HUES64 (cell line): ENCODE results near the gene GATA1.
"Not testable (repeated sequence)": the region's sequence is repeated elsewhere in the genome, so short reads cannot be mapped to it uniquely, and the experiment has no call there.

ENCODE experiments used
- H3K27ac ChIP-seq: 2 replicates; pipeline ENCODE4 v1.7.0; 2013; ENCODE audit warnings: low read depth, low read length, inconsistent platforms
- H3K27me3 ChIP-seq: 2 replicates; pipeline ENCODE4 v1.6.1; 2013; ENCODE audit warnings: mild to moderate bottlenecking, low read length; ENCODE audit not compliant: insufficient read depth
- H3K36me3 ChIP-seq: 2 replicates; pipeline ENCODE4 v1.6.1; 2013; ENCODE audit warnings: mild to moderate bottlenecking, low read length; ENCODE audit not compliant: insufficient read depth
- H3K4me1 ChIP-seq: 2 replicates; pipeline ENCODE4 v1.6.1; 2013; ENCODE audit warnings: mild to moderate bottlenecking, low read length, moderate library complexity; ENCODE audit not compliant: insufficient read depth
- H3K4me3 ChIP-seq: 2 replicates; pipeline ENCODE4 v1.5.1; 2013; ENCODE audit warnings: mild to moderate bottlenecking, low read length, moderate library complexity
- H3K9ac ChIP-seq: 2 replicates; pipeline ENCODE4 v1.6.1; 2013; ENCODE audit warnings: mild to moderate bottlenecking, low read depth, low read length
- H3K9me3 ChIP-seq: 2 replicates; pipeline ENCODE4 v1.6.1; 2013; ENCODE audit warnings: low read depth, low read length; ENCODE audit not compliant: insufficient read depth
- whole genome bisulfite sequencing: fragments of 150-250, 120-280 bp; methylation state at CpG from one replicate; pipeline ENCODE4 v1.1.7; 2013; ENCODE audit warnings: missing lambda C conversion rate; 5-methylcytosine and 5-hydroxymethylcytosine counted together

Gene GATA1

GRCh38 chrX:48816014-48816810, 29.8 kb downstream of the GATA1 start:
- no peaks in the 10 kb centered on the region for H3K9me3 ChIP-seq
- no peak overlapping the region for H3K4me3 ChIP-seq
- no peaks in the 10 kb centered on the region for H3K27me3 ChIP-seq

GRCh38 chrX:48818098-48818497, 31.7 kb downstream of the GATA1 start:
- Histone ChIP-seq H3K4me1 (no peaks in the 10 kb centered on the region), H3K9ac (no peak overlapping the region), H3K27ac (no peak overlapping the region), H3K9me3 (no peaks in the 10 kb centered on the region), H3K27me3 (no peaks in the 10 kb centered on the region), H3K36me3 (peaks cover 24% of the 10 kb centered on the region), H3K4me3 (no peak overlapping the region)
- 95% methylated on average over 16 of the region's 16 CpGs for WGBS

More at GRCh38 chrX:48816014-48816810, 29.8 kb downstream of the GATA1 start:
- Histone ChIP-seq H3K4me1 (no peaks in the 10 kb centered on the region), H3K9ac (no peak overlapping the region), H3K27ac (no peak overlapping the region), H3K36me3 (peaks cover 17% of the 10 kb centered on the region)
- 92% methylated on average over 17 of the region's 18 CpGs for WGBS

- no peak overlapping the region for H3K4me3 ChIP-seq
- no peaks in the 10 kb centered on the region for H3K9me3 ChIP-seq
- no peaks in the 10 kb centered on the region for H3K27me3 ChIP-seq
- peaks cover 31% of the 10 kb centered on the region for H3K36me3 ChIP-seq
- 97% methylated on average over 4 of the region's 4 CpGs for WGBS
- no peak overlapping the region for H3K9ac ChIP-seq
- no peaks in the 10 kb centered on the region for H3K4me1 ChIP-seq
- no peak overlapping the region for H3K27ac ChIP-seq
Measured at GRCh38 chrX:48818866-48819265, 32.5 kb downstream of the GATA1 start.

GRCh38 chrX:48819394-48819793, 33.0 kb downstream of the GATA1 start:
- not testable (repeated sequence) for H3K4me1 ChIP-seq, H3K27me3 ChIP-seq, H3K9me3 ChIP-seq, H3K9ac ChIP-seq, H3K27ac ChIP-seq, H3K4me3 ChIP-seq
- H3K36me3 ChIP-seq = peaks cover 37% of the 10 kb centered on the region
- WGBS = 97% methylated on average over 8 of the region's 9 CpGs

GRCh38 chrX:48823053-48823452, 36.7 kb downstream of the GATA1 start:
- Histone ChIP-seq H3K27ac (no peak overlapping the region), H3K4me3 (no peak overlapping the region), H3K9ac (no peak overlapping the region), H3K27me3 (no peaks in the 10 kb centered on the region; the same call in 1 of the 2 replicates), H3K9me3 (no peaks in the 10 kb centered on the region), H3K36me3 (peaks cover 31% of the 10 kb centered on the region), H3K4me1 (no peaks in the 10 kb centered on the region)
- 91% methylated on average over 6 of the region's 6 CpGs for WGBS

GRCh38 chrX:48824066-48824465, 37.7 kb downstream of the GATA1 start:
- H3K4me1 ChIP-seq = no peaks in the 10 kb centered on the region
- no peak overlapping the region for H3K9ac ChIP-seq
- H3K27ac ChIP-seq = no peak overlapping the region
- WGBS = 92% methylated on average over 5 of the region's 8 CpGs
- peaks cover 31% of the 10 kb centered on the region for H3K36me3 ChIP-seq
- no peaks in the 10 kb centered on the region for H3K9me3 ChIP-seq
- H3K27me3 ChIP-seq = no peaks in the 10 kb centered on the region; the same call in 1 of the 2 replicates
- H3K4me3 ChIP-seq = no peak overlapping the region

- 96% methylated on average over 67 of the region's 67 CpGs for WGBS
- Histone ChIP-seq H3K9ac (no peak within 1 kb of the TSS), H3K27me3 (peaks cover 20% of the 10 kb centered on the region), H3K9me3 (no peaks in the 10 kb centered on the region), H3K36me3 (peaks cover 23% of the 10 kb centered on the region), H3K27ac (no peak within 1 kb of the TSS), H3K4me3 (peak within 1 kb of the TSS; percentile 12), H3K4me1 (no peaks in the 10 kb centered on the region)
Measured at GRCh38 chrX:48826135-48826875, 39.9 kb downstream of the GATA1 start, which contains the start of gene ERAS. Gene ERAS, plus strand, starts transcription at chrX:48826513. Its CDS starts 2,611 bp downstream, at chrX:48829124.

GRCh38 chrX:48826876-48827653, 40.7 kb downstream of the GATA1 start:
- Histone ChIP-seq H3K27me3 (peaks cover 28% of the 10 kb centered on the region), H3K27ac (no peak overlapping the region), H3K9me3 (no peaks in the 10 kb centered on the region), H3K4me3 (peak overlapping the region; percentile 12), H3K4me1 (no peaks in the 10 kb centered on the region), H3K36me3 (peaks cover 21% of the 10 kb centered on the region), H3K9ac (no peak overlapping the region)
- 73% methylated on average over 73 of the region's 73 CpGs for WGBS

- H3K27me3 ChIP-seq = peaks cover 33% of the 10 kb centered on the region
- H3K4me1 ChIP-seq = no peaks in the 10 kb centered on the region
- H3K4me3 ChIP-seq = peak overlapping the region; percentile 12; the same call in 1 of the 2 replicates
- peaks cover 17% of the 10 kb centered on the region for H3K36me3 ChIP-seq
- H3K9ac ChIP-seq = no peak overlapping the region
- WGBS = 37% methylated on average over 3 of the region's 4 CpGs
- no peaks in the 10 kb centered on the region for H3K9me3 ChIP-seq
- H3K27ac ChIP-seq = no peak overlapping the region
Measured at GRCh38 chrX:48827654-48827968, 41.2 kb downstream of the GATA1 start.

- Histone ChIP-seq H3K36me3 (peaks cover 5% of the 10 kb centered on the region), H3K4me1 (no peaks in the 10 kb centered on the region), H3K4me3 (no peak overlapping the region), H3K9me3 (no peaks in the 10 kb centered on the region), H3K27me3 (peaks cover 49% of the 10 kb centered on the region), H3K27ac (no peak overlapping the region), H3K9ac (no peak overlapping the region)
- WGBS = 94% methylated on average over 24 of the region's 24 CpGs
Measured at GRCh38 chrX:48829016-48829735, 42.8 kb downstream of the GATA1 start.
